NCI-H748 treated with DMSO at 0.1 percent for 48 hours (cell line): Measurements from ENCODE around the gene CTNNBL1.

Experiments
- DNase-seq: peaks from one replicate; lab custom pipeline; 2025; lab: John Stamatoyannopoulos, UW

Gene CTNNBL1

DNA sequence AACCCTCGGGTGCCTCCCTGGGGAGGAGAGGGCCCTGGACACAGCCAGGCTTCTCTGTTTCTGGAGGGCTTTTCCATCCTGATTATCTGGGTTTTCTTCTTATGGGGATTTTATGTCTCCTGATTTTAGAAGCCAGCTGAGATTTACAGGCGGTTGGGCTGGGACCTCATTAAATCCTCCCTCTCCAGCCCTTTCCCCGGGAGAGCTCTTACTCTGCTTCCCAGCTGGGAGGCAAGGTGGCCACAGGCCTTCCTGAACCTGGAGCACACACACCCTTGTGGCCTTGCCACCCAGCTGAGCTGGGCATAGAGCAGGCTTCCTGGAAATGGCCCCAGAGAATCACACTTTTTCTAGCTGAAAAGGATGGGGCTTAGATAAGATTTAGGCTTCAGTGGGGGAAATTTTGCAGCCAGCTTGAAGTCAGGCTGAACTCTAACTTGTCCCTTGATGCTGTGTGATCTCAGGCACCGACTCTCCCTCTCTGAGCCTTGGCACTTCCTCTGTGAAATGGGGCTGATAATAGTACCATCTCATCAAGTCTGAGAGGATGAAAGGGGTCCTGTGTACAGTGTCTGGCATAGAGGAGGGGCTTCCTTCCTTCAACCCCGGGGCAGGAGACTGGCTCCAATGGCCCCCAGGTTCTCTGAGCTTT, 225.7 kb downstream of the CTNNBL1 start:
- DNase-seq, result no peak

DNA sequence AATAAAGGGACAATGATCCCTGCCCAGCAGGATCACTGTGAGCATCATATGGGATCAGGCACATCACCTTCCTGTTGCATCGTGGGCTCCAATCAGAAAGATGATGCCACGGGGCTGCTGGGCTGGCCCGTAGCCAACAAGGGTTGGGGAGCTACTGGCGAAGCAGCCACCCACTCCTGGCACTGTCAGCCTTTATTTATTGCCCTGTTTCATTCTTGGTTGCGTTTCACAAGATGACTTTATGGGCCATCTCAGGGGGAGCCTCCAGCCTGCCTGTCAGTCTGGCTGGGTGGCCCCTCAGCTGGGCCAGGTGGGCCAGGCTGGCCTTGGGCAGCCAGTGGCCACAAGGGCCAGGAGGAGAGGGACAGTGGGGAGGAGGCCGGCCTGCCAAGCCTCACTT, 226.4 kb downstream of the CTNNBL1 start:
- no peak for DNase-seq

DNA sequence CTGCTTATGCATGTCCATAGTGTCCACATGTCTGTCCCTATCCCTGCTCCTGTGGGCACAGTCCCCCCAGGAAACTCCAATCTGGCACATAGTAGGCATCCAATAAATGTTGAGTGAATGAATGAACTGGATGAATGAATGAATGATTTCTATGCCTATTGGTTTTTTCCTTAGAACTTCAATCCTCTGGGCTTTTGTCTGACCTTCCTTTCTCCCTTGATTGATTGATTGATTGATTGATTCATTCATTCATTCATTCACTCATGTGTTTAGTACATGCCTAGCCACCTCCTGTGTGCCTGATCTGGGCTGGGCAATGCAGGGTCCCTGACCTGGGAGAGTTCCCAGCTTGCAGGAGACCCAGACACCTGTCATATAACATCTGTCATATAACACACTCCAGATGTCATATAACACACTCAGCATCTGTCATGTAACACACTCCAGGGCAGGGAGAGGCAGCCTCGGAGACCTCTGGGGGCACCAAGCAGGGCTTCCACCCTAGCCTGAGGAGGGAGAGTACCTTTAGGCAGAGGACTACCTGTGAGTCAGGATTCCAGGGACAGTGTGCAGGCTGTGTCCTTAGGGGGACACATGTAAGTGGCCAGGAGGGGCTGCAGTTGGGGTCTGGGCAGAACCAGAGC, 227.0 kb downstream of the CTNNBL1 start:
- DNase-seq, result no peak

DNA sequence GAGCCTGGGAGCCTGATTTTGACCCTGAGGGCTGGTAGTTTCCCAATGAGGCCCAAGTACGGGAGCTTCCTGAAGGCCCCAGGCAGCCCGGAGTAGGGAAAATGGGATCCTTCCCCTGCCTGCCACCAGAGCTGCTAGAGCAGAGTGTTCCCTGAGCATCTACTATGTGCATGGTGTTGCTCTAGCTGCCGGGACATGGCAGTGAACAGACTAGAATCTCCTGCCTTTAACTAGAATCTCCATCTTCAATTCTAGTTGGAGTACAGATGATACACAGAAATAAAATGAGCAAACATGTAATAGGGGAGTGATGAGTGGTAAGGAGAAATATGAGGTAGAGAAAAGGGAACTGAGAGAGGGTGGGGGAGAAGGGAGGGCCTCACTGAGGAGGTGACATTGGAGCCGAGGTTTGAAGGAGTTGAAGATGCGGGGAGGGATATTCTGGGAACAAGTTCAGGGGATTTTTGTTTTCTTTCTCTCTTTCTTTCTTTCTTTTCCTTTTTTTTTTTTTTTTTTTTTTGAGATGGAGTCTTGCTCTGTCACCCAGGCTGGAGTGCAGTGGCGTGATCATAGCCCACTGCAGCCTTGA, 227.6 kb downstream of the CTNNBL1 start:
- DNase-seq, result no peak
